ENCODE results near the gene BAIAP2L1.
"Not testable (repeated sequence)": the region's sequence is repeated elsewhere in the genome, so short reads cannot be mapped to it uniquely, and the experiment has no call there.

BAIAP2L1 gene

DNA sequence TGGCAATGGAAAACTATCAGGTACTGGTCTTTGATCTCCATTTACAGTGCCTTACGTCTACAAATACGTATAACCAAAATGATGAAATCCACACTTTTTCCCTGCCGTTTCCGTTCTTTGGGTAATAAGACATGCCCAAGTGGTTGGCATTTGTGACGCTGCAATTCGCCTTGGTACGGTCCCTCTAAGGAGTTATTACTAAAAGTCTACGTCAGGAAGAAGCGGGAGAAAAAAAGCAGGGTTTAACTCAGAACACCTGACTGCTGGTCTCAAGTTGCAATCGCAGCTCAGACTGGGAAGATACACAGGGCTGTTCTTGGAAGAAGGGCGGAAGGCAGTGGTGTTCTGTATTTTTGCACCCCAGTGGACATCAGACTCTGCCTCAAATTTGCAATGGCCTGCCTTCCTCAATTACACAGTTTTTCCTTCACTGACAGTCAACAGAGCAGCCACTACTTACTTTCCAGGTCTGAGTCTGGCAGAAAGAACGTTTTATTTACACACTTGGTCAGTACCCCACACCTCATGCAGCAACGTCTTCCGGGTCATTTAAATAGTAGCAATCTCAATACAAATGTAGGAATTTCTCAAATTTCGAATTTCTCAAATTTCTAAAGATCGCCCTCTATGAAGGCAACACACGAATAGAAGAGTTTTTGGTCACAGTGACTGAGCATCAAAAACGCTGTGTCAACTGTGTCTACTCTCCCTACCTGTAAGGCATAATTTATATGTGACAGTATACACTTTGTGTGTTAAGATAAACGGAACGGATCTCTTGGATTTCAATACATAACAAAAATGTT is 2.1 kb downstream of the BAIAP2L1 start:
- no peak for DNase-seq (ENCODE audit: low spot score)

- DNase-seq (ENCODE audit: low spot score): no peak
Observed at GRCh38 chr7:98396768-98397167, 4.1 kb downstream of the BAIAP2L1 start.

DNA sequence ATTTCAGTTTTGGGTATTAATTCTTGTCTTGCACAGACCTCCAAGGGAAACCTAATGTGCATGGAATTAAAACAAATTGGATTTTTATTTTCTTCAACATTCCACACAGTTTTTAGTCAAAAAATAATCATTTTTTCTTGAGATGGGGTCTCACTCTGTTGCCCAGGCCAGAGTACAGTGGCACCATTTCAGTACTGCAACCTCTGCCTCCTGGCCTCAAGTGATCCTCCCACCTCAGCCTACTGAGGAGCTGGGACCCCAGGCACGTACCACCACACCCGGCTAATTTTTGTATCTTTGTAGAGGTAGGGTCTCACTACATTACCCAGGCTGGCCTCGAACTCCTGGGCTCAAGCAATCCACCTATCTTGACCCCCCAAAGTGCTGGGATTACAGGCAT is 4.9 kb downstream of the BAIAP2L1 start:
- no peak for DNase-seq (ENCODE audit: low spot score)

GRCh38 chr7:98395481-98395880 is 5.4 kb downstream of the BAIAP2L1 start:
- no peak for DNase-seq (ENCODE audit: low spot score)

DNA sequence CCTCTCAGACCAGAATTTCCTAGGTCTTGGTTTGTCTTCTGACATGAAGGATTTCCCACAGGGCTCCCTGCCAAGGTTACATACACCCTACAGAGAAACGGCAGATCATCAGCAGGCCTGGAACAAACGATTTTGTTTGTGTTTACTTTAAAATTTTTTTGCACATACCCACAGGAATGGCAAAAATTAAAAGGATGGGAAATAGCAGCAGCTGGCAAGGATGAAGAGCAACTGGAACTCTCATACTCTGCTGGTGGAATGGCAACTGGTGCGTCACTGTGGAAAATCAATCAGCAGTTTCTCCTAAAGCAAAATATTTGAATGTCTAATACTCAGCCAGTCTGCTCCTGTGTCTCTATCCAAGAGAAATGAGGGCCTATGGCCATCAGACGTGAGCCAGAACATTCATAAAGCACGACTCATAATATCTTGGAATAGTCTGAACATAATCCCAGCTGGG is 6.5 kb downstream of the BAIAP2L1 start:
- DNase-seq (ENCODE audit: low spot score): no peak

DNA sequence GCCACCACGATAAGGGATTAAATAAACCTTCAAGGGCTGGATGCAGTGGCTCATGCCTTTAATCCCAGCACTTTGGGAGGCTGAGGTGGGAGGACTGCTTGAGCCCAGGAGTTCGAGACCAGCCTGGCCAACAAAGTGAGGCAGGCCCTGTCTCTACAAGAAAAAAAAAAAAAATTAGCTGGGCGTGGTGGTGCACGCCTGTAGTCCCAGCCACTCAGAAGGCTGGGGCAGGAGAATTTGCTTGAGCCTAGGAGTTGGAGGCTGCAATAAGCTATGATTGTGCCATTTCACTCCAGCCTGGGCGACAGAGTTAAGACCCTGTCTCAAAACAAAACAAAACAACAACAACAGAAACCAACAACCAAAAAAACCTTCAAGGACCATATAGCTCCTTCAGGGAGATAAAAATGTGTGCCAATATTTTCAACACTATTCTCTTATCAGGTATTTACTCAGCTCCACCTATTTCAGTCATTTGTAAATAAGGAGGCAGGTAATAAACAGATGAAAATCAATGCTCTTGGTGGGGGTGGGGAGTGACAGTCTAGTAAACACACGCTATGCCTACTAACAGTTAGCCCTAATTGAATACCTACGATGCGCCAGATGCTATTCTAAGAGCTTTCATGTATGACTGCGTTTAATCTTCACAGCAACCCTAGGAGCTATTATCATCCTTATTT is 13.2 kb downstream of the BAIAP2L1 start:
- DNase-seq (ENCODE audit: low spot score): no peak

- no peak for DNase-seq (ENCODE audit: low spot score)
Observed at GRCh38 chr7:98387131-98387530, 13.8 kb downstream of the BAIAP2L1 start.

GRCh38 chr7:98385532-98385931 is 15.4 kb downstream of the BAIAP2L1 start:
- not testable (repeated sequence) for DNase-seq (ENCODE audit: low spot score)

DNA sequence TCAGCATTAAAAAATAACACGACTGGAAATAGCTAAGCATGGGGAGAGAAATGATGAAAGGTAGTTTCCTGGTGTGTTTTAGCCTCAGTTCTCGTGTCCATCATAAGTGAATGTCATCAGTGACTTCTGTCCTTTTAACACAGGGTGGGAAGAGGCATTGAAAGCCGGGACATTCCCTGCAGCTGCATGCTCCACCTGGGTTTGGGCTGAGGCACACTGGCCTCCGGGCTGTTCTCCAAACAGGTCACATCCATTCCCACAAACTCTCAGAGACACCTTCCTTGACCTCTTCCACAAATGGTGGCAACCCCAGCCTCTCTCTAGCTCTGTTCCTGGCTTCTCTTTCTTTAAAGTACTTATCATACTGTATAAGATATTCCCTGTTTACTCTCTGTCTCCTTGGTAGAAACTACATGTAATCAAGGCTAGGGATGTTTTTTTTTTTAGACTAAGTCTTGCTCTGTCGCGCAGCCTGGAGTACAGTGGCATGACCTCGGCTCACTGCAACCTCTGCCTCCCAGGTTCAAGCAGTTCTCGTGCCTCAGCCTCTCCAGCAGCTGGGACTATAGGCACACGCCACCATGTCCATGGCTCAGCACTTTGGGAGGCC is 22.6 kb downstream of the BAIAP2L1 start:
- no peak for DNase-seq (ENCODE audit: low spot score)

DNA sequence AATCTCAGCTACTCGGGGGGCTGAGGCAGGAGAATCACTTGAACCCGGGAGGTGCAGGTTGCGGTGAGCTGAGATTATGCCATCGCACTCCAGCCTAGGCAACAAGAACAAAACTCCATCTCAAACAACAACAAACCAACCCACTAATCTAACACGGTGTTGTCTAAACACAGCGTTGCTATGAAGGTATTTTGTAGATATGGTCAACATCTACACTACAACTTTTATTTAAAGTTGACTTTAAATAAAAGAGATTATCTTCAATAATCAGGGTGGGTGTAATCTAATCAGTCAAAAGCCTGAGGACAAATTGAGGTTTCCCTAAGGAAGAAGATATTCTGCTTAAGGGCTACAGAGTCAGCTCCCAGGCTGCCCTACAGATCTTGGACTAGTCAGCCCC is 24.2 kb downstream of the BAIAP2L1 start:
- no peak for DNase-seq (ENCODE audit: low spot score)

DNA sequence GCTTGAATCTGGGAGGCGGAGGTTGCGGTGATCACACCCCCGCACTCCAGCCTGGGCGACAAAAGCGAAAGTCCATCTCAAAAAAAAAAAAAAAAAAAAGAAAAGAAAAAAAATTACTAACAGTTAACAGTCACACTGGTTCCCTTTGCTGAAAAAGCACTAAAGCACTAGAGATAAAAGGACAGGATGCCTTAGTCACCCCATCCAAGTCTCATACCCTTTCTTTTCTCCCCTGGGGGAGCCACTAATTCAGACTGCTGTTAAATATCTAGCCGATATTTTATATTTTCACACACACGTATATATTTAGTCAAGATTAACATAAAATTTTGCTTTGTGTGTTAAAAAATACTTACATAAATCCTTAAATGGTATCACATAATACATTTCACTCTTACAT is 25.2 kb downstream of the BAIAP2L1 start:
- DNase-seq (ENCODE audit: low spot score): no peak

DNA sequence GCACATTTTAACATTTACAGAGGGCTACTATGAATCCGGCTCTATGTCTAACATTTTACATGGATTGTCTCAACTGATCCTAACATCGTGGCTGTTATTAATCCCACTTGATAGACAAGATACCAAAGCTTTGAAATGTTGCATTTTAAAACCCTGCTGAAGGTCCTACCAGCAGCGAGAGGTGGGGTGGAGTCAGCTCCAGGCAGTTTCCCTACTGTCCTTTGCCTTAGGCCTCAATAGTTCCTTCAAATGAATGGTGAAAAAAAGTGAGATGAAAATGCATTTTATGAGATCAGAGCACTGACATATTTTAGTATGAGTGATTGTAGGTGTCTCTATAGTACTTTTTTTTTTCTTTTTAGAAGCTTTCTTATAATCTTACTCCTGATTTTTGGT is 26.6 kb downstream of the BAIAP2L1 start:
- no peak for DNase-seq (ENCODE audit: low spot score)

DNA sequence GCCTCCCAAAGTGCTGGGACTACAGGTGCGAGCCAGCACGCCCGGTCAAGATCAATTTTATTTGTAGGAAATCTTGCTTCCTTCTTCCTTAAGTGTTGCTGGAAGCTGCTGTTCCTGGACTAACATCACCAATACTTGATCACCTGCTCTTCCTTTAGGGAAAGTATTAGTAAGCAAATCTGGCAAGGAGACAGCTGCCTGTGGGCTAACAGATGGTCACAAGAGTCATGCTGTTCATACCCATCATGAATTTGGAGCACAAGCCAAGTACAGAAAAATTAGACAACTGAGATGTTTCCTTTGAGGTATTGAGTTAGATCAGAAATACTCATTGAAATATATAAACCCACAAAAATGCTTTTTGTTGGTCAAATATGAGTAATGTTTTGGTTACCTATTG is 27.9 kb downstream of the BAIAP2L1 start:
- DNase-seq (ENCODE audit: low spot score): no peak

- DNase-seq (ENCODE audit: low spot score): no peak
Observed at GRCh38 chr7:98369726-98370125, 31.2 kb downstream of the BAIAP2L1 start.

DNA sequence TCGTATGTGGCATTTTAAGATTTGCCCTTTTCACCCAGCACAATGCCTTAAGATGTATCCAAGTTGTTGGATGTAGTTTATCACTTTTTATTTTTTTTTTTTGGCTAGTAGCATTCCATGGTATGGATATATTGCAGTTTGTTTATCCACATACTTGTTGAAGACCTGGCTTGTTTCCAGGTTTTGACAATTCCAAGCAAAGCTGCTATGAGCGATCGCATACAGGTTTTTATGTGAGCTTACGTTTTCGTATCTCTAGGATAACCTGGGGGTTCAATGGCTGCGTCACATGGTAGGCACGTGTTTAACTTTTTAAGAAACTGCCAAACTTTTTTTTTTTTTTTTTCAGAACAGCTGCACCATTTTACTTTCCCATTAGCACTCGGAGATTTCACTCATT is 32.2 kb downstream of the BAIAP2L1 start:
- no peak for DNase-seq (ENCODE audit: low spot score)

DNA sequence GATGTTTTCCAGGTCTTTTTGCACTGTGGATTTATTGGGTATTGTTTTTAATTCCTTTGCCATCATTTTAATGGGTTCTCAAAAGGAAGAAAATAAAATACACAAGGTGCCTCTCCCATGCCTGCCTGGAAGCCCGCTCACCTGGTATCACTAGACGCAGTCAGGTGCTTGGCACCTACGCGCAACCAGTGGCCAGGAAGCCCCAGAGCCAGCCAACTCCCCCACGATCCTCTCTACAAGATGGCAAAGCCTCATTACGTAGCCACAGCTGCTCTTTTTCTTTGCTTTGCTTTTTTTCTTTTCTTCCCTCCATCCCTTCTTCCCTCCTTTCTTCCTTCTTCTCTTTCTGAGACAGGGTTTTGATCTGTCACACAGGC is 34.3 kb downstream of the BAIAP2L1 start:
- DNase-seq (ENCODE audit: low spot score): no peak

- no peak for DNase-seq (ENCODE audit: low spot score)
Observed at GRCh38 chr7:98365863-98366561, 34.9 kb downstream of the BAIAP2L1 start.

- DNase-seq (ENCODE audit: low spot score): no peak
Observed at GRCh38 chr7:98364220-98364619, 36.7 kb downstream of the BAIAP2L1 start.

DNA sequence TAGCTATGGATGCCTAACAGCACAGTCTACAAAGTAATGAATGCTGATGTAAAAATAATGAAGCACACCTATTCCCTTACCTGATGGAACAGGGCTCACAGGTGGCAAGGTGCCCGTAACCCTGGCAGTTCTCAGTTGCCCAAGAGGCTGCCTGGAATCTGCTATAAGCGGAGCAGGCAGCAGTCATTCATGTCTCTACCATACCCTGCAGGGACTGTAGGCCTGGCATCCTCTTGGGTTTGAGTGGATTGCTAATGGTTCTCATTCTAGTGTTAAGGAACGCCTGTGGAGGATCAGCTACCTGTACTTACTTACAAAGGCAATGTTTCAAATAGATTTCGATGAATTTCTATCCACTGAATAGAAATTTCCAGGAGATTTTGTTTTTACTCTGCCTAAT is 38.4 kb downstream of the BAIAP2L1 start:
- DNase-seq (ENCODE audit: low spot score): no peak

DNA sequence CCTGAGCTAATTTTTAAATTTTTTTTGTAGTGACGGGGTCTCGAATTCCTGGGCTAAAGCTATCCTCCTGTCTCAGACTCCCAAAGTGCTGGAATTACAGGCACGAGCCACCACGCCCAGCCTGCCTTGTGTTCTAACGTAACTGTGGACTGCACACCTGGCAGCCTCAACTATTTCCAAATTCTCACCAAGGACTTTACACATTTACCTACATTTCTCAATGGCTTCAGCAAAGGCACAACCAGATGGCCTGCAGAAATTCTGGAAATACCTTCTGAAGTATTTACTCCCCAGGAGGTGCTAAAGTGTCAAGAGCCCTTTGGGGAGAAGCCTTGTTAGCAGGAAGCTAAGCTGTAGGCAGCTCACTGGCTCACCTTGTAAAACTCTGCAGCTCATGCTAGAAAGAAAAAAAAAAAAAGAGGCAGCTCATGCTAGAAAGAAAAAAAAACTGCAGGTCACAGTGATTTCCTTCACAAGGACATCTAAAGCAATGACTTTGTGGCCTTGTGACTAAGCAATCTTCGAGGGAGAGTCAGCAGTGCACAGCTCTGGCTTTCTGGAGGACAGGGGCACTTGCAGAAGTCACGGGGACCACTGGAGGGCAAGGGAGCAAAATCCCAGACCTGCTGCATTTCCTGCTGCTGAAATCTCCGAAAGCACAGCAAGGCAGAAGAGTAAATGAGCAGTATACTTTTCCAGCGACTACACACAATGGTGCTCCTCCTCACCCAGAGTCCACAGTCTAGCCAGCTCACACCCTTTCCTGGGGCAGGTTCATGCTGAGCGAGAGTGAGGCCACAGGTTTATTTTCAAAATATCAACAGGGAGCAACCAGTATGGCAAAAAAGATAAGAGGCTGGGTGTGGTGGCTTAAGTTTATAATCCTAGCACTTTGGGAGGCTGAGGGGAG is 40.4 kb downstream of the BAIAP2L1 start:
- DNase-seq (ENCODE audit: low spot score): no peak

- DNase-seq (ENCODE audit: low spot score): no peak
Observed at GRCh38 chr7:98359395-98359794, 41.5 kb downstream of the BAIAP2L1 start.

GRCh38 chr7:98358706-98359105 is 42.2 kb downstream of the BAIAP2L1 start:
- DNase-seq (ENCODE audit: low spot score): no peak

All from CD4-positive, alpha-beta T cell treated with Interleukin-2 at 100 ng/mL for 4 hours (primary cell).